IPS-11a (cell line): ENCODE results near the gene CDC42BPG.

ENCODE experiments used
- H3K4me3 ChIP-seq: one replicate; pipeline ENCODE4 v1.5.1; 2013; ENCODE audit warnings: low read depth, low read length, control low read depth

The CDC42BPG gene

DNA sequence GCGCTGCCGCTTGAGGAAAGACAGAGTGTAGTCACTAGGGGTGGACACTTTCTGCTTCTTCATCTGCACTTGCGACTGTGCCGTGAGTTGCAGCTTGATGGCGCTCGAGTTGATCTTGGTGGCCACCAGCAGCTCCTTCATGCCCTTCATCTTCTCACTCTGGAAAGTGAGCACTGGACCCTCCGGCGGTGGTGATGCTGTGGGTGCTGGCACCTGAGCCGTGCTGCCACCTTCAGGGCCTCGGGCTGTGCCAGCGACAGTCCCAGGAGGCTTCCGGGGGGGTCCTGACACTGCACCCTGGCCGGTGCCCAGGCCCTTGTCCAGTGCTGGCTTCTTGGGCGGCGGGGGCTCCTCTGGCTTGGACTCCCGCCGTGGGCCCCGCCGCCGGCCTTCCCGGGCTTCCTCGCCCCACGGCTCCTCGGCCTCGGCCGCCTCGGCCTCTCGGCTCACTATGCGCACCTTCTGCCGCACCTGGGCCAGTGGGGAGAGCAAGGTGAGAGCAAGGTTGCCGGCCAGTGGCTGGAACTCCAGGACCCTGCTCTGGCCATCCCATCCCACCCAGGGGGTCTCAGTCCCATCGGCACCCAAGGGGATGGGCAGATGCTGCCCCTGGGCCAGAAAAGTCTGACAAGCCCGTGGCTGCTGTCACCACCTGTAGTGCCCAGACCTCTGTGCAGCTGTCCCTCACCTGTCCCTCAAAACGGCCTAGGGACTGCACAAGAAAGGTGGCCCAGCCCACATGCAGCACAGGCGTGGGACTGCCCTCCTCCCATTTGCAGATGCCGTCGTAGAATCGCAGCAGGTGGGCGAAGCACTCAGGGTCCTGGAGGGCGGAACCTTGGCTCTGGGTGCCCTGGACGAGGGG, 39.9 kb downstream of the CDC42BPG start:
- H3K4me3 ChIP-seq: no peak overlapping the region

DNA sequence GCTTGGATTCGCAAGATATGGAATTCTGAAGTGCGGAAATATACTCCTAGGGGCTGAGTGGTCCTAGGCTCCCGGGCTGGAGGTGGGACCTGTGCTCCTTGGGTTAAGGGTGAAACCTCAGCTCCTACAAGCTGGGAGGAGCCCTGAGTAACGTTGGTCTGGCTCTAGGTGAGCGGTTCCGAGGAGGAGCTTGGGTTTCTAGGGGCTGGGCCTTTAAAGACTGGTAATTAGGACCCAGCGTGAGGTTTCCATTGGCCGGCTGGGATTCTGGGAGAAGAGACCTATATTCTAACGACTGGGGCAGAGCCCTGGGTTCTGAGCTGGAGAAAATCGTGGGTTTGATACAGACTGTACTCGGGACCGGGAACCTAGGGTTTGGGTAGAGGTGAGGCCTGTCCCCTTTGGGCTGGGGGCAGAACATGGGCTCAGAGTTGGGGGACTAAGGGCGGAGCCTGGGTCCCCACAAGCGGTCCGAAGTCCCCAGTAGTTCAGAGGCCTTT, 40.6 kb downstream of the CDC42BPG start:
- peak overlapping the region; percentile 53 for H3K4me3 ChIP-seq

DNA sequence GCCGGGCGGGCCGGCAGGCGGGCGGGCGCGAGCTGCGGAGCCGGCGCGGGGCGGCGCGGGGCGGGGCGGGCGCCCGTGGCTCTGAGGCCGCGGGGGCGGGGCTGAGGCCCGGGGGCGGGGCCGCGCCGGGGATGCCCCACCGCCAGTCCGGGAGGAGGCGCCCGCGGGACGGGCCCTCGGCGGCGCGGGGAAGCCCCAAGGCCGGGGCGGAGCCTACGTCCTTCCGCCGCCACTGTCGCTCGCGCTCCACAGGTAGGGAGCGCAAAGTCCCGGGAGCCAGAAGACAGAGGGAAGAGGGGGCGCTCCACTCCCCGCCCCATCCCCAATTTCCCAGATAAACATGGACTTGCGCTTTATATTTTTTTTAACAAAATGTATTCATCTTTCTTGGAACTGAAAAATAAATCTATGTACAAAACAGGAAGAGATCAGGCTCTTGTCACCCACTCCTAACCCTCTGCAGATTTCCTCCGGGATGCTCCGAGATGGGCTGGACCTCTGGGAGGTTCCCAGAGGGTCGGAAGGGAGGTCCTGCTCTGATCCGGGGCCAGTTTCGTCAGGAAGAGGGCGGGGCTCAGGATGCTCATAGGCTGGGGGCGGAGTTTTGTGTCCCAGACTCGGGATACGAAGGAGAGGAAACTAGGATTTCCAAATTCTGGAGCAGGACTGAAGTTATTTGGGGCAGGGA, 41.2 kb downstream of the CDC42BPG start, which contains the start of gene MAP4K2:
MAP4K2 (minus strand) TSS at position 57 of the 688 bp plus-strand sequence. CDS start 65 bp downstream, outside the sequence.
- H3K4me3 ChIP-seq: peak within 1 kb of the TSS; percentile 53

DNA sequence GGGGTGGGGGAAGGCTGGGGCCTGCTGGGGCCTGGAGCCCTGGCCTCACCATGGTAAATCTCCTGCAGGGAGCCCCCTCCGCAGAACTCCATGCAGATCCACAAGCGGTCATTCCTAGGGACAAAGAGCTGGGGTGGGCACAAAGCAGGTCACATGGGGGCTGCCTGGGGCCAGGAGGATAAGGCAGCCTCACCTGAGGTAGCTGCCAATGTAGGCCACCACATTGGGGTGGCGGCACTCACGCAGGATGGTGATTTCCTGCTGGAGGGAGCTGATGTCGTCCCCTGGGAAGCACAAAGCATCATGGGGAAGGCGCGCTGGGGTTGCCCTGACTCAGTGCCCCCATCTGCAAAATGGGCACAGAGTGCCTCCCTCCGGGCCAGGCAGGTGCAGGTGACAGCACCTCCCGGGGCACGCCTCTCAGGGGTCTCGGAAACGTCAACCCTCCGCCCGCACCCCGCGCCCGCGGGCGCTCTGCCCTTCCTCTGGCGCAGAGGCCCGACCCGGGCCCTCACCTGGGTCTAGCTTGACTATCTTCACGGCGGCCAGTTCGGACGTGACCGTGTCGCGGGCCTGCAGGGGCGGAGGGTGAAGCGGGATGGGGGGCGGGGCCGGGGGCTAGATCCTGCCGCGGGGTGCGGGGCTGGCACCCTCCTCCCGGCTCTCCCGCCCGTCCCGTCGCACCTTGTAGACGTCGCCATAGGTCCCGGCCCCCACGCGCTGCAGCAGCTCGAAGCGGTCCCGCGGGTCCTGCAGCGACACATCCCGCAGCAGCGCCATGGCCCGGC, 41.9 kb downstream of the CDC42BPG start:
- H3K4me3 ChIP-seq: peak overlapping the region; percentile 45

DNA sequence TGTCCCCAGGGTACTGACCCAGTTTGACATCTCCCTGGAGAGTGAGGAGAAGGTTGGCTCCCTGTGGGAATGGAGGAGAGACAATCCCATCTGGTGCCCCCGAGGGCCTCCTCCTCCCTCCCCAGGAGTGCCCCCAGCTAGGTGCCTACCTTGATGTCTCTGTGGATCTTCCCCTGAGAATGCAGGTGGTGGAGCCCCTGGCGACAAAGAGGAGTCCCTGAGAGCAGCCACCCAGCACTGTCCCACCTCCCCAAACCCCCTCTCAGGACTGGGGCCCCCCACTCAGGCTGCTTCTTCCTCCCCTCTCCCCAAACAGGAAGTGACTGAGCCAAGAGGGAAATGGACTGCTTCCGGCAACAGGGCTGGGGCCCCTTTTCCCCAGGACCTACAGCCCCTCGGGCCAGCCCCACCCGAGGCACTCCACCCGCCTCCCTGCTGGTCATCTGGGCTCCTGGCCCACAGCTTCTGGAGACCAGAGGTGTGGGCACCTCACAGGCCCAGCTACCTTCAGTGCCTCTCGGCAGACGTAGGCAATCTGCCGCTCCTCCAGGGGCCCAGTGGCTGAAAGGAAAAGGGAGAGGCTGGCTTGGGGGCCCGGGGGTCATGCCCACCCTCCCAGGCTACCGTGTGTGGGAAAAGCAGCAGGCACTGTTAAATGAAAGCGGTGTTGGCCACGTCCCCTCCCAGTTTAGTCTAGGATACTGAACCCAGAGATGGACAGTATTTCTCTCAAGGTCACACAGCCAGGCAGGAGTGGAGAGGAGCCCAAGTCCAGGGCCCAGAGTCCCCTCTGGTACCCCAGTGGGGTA, 42.7 kb downstream of the CDC42BPG start:
- H3K4me3 ChIP-seq: no peak overlapping the region

DNA sequence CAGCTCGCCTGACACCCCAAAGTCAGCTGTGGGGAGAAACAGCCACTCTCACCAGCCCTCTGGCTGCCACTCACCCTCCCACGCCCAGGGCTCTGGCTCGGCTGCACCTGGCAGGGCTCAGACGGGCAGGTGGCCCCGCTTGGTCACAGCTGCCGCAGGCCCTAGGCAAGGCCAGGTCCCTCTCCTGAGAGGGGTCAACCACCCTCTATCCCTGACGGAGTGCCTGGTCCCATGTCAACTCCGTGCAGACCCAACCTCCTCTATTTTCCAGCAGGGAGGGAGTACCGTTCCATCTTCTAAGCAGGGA, 43.3 kb downstream of the CDC42BPG start:
- H3K4me3 ChIP-seq: no peak overlapping the region

DNA sequence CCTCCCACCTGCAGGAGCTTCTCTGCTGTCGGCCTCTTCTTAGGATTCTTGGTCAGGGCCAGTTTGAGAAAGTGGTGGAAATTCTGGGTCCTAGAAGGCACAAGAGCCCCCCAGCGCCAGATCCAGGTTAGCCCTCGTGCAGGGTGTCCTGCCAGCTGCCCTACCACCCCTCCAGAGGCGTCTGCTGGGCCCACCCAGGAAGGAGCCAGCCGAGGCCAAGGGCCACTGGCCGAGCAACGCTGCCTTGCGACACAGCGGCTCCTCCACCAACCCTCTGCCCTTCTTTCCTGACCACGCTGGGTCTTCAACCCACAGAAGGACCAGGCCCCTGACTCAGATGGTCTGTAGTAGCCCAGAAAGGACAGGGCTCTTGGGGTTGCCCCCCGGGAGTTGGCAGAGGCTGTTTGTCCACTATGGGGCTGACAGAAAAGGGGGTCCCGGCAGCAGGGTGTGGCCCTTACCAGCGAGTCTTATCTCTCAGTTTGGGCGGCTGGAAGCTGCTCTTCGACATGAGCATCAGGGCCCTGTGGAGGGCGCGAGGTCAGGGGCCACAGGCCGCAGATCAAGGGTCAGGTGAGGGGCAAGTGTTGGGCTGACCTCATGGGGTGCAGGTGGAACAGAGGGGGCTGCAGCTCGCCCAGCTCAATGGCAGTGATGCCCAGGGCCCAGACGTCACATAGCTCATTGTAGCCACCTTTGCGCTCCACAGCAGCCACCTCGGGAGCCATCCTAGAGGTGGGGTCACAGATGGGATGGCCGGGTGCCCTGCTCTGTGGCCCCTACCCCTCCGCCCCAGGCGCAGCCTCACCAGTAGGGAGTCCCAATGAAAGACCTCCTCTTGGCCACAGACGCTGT, 43.9 kb downstream of the CDC42BPG start:
- no peak overlapping the region for H3K4me3 ChIP-seq

DNA sequence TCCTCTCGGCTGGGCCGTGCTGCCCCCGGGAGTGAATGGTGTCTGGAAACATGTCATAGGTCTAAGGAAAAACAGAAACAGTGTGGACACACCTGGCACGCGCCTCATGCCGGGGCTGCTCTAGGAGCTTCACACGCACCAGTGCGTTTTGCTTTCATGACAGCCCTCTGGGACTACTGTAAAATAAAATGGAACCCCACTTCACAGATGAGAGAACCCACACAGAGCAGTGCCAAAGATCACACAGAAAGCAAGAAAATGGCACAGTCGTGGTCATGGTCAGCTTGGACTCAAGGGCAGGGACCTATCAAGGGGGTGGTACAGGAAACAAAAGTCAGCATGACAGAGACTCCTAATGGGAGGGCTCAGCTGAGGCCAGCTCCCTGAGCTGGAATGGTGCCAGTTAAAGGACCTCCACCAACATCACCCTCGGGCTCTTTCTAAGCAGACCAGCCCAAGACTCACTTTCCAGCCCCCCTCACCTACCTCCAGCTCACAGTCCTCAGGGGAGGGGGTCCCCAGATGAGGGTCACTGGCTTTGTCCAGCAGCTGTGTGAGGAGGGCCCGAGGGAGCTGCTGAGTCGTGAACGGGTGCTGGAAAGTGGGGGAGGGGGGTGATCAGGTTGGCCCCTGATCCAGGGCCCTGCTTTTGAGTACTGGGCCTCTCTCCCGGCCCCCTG, 44.7 kb downstream of the CDC42BPG start:
- H3K4me3 ChIP-seq: no peak overlapping the region

DNA sequence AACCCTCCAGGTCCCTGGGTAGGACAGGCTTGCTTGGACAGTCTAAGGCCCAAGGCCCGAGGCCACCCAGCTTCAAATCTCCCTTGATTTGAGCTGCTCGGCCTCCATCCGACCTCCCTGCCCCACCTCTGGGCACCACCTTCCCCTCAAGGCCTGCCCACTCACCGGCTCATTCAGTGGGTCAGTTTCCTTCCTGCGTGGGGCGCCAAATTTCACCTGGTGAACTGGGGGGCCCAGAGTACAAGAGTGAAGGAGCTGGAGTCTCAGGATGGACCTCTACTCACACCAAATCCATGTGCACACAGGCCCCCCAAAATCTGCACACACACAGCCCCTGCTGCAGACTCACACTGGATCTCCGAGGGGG, 45.2 kb downstream of the CDC42BPG start:
- no peak overlapping the region for H3K4me3 ChIP-seq

DNA sequence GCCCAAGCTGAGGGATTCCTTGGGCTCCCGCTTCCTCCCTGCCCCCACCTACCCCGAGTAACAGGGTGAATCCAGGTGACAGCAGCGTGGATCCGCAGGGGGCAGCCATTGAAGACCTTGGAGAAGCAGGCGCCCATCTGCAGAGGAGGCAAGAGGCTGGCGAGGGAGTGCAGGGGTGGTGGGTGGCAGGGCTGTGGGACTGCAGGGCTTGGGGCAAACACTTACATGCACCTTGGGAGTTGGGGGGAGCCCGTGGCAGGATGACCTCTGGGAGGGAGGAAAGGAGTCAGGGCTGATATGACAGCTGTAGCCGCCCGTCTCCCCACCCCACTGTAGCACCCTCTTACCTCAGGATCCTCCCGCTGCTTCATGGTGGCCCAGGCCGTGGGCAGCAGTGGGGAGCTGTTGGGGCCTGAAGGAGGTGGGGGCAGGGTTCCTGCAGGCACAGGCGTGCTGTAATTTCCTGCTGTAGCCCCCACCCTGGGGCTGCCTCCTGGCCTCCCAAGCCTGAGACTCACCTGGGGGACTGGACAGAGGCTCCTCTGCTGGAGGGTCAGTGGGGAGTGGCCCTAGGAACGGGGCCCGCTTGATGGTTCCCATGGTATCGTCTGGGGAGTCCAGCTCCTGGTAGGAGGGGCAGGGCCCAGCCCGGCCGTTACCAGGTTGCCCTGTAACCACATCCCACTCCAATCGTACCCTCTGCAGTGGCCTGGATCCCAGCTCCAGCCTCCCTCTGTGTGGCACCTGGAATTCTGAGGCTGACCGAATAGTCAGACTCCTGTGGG, 47.5 kb downstream of the CDC42BPG start:
- no peak overlapping the region for H3K4me3 ChIP-seq

DNA sequence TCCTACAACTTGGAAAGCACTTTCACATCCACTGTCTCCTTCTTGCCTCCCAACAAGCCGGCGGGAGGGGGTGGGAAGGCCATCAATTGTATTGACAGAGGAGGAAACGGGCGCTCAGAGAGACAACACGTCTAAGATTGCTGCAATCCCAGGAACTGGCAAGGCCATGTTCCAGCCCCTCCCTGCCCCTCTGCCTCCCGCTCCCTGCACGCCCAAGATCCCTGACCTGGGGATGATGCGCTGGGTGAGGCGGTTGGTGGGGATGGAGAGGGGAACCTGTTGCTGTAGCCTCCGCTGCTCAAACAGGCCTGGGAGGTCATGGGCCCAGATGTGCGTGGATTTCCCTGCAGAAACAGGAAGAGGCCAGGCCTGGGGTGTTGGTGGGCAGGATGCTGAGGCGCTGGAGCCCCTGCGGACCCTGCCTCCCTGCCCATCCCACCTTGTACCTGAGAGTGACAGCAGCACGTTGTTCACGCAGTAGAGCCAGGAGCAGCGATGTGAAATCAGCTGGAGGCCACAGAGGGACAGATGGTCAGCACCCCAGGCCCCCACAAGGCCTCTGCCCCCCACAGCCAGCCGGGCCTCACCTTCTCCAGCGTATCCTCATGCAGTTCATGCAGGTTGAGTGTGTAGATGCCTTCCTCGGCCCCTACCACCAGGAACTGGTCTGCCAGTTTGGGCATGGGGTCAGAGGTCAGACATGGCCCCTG, 48.3 kb downstream of the CDC42BPG start:
- no peak overlapping the region for H3K4me3 ChIP-seq

DNA sequence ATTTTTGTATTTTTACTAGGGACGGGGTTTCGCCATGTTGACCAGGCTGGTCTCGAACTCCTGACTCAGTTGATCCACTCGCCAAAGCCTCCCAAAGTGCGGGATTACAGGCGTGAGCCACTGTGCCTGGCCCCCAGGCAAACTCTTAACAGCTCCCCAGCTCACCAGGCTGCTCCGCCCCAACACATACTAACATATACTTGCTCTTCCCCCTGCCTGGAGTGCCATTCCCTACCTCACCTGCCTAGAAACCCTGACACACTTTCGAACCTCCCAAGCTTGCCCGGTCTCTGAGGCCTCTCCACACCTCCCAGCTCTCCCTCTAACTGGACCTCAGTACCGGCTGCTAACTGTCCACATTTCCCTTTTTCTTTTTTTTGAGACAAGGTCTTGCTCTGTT, 49.9 kb downstream of the CDC42BPG start:
- H3K4me3 ChIP-seq: no peak overlapping the region

DNA sequence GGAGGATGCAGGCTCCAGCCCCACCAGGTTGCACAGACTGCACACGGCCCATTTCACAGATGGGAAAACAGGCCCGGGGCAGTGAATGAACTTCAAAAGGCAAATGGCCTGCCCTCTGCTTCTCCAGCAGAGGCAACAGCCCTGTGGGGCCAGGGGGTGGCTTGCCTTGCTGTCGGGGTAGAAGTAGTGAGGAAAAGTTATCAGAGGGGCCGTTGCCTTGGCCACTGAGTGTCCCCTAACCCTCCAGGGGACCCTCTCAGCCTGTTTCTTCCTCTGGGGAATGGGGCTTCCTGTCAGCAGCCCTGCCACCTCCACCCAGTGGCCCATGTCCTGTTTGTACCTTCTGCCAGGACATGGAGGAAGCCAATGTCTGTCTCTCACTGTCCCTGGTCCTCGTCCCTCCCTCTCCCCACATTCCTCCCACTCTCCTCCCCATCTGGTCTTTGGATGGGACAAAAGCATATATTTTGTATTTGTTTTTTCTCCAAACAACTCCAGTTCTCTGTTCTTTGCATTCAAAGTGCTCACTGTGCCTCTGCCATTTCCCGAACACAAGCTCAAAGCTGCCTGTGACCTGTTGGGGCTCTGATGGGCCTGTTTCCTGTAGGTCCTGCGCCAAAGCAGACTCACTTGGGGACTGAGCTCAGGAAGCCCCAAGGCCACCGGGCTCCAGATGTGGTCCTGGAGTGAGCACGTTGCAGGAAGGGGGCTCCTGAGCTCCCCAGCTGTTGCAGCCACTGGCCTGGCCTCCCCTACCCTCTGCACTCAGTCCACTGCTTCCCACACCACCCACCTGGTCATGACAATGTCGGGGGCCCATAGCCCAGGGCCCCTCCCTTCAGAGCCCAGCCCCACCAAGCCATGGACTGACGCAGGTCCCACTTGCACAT, 50.9 kb downstream of the CDC42BPG start:
- H3K4me3 ChIP-seq: no peak overlapping the region

DNA sequence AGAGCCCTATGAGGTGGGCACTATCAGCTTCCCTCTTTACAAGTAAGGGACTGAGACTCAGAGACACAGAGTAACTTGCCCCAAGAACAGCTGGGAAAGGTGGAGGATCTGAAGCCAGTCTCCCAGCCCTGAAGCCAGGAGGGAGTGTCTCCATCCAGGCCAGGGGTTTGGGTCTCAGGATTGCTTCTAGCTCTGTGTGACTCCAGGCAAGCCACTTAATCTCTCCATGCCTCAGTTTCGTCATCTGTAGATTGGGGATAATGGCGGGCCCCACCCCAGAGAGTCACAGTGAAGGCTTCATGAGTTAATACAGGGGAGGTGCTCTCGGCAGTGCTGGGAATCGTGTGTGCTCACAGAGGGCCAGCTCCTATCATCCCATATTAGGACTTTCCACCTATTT, 52.0 kb downstream of the CDC42BPG start:
- no peak overlapping the region for H3K4me3 ChIP-seq

DNA sequence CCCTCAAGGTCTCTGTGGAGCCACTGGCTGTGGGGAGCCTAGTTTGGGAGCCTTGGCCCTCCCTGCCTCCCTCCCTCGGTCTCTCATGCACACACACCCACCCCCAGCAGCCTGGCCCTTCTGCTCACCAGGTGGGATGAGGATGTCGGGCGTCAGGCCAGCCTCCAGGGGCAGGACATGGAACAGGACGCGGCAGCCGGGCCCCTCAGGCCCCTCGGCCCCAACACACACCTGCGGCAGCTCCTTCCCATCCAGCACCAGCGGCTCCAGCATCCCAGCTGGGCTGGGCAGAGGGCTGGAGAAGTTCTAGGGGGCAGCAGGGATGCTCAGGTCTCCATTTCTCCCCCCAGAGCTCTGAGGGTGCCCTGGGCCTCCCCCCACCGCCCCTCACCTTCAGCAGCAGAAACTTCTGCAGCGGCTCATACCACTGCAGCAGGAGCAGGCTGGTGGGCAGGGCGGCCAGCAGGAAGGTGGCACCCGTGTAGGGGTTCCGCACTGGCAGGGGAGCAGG, 52.6 kb downstream of the CDC42BPG start:
- H3K4me3 ChIP-seq: no peak overlapping the region
